Muscle layer of duodenum (tissue), 2 donors: ENCODE results near the gene NLRC3.

Experiments used
- H3K27ac ChIP-seq: one replicate; pipeline ENCODE4 v1.7.0; 2013; ENCODE audit warnings: mild to moderate bottlenecking, low read length
- H3K27me3 ChIP-seq: one replicate; pipeline ENCODE4 v1.7.0; 2013; ENCODE audit warnings: low read depth, mild to moderate bottlenecking, control low read depth, low read length
- H3K36me3 ChIP-seq, 2 donors: one replicate each; pipeline ENCODE4 v1.7.0; 2013; ENCODE audit warnings: low read length in 2 of 2, control low read depth in 1 of 2, mild to moderate bottlenecking in 1 of 2; ENCODE audit not compliant: insufficient read depth in 2 of 2, control insufficient read depth in 1 of 2
- H3K4me1 ChIP-seq, 2 donors: one replicate each; pipeline ENCODE4 v1.7.0; 2013; ENCODE audit warnings: low read length in 2 of 2, mild to moderate bottlenecking in 2 of 2, control low read depth in 1 of 2, moderate library complexity in 1 of 2; ENCODE audit not compliant: insufficient read depth in 2 of 2, control insufficient read depth in 1 of 2
- H3K4me3 ChIP-seq, 2 donors: one replicate each; pipeline ENCODE4 v1.7.0; 2013; ENCODE audit warnings: low read length in 2 of 2, low read depth in 1 of 2, mild to moderate bottlenecking in 1 of 2
- H3K9me3 ChIP-seq, 2 donors: one replicate each; pipeline ENCODE4 v1.7.0; 2013; ENCODE audit warnings: low read length in 2 of 2, control low read depth in 1 of 2, mild to moderate bottlenecking in 1 of 2; ENCODE audit not compliant: control insufficient read depth in 1 of 2
- donor health status: healthy.

The NLRC3 gene

DNA sequence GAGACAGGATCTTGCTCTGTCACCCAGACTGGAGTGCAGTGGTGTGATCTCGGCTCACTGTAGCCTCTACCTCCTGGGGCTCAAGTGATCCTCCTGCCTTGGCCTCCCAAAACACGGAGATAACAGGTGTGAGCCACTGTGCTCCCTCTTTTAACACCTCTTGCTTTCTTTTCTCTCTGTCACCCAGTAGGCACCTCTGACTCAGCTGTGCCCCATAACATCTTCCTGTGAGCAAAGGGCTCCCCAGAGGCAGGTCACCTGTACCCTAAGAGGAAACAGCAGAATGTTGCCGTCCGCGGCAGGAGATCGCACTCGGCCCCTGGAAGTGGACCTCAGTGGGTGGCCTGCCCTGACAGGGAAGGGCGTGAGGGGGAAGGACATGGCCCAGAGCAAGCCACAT is 918 bp upstream of the NLRC3 start:
- Histone ChIP-seq H3K4me3 (no peak overlapping the region), H3K4me1 (no peaks in the 10 kb centered on the region), H3K27me3 (peaks cover 4% of the 10 kb centered on the region), H3K27ac (no peak overlapping the region), H3K9me3 (no peaks in the 10 kb centered on the region), H3K36me3 (peaks cover 0 to 7% of the 10 kb centered on the region in 2 donors)

DNA sequence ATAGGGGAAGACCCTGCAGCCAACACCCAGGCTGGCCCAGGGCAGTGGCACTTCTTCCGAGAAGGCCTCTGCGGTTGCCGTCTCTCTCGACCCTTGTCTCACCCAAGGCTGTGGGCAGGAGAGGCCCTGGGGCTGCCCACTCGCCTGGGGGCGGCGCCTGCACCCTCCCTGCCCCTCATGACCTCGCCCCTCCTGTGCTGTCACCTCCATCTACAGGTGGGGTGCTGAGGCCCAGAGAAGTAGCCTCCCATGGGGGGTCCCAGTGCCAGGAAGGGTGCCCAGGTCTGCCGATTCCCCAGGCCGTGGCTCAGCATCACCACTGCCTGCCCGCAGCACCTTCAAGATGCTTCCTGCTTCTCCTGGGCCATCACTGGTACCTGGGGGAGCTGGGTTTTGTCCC is 992 bp downstream of the NLRC3 start:
- no peak overlapping the region for H3K4me3 ChIP-seq
- no peaks in the 10 kb centered on the region for H3K36me3 ChIP-seq
- no peaks in the 10 kb centered on the region for H3K4me1 ChIP-seq
- peaks cover 4% of the 10 kb centered on the region for H3K27me3 ChIP-seq
- H3K27ac ChIP-seq = no peak overlapping the region
- no peaks in the 10 kb centered on the region for H3K9me3 ChIP-seq

DNA sequence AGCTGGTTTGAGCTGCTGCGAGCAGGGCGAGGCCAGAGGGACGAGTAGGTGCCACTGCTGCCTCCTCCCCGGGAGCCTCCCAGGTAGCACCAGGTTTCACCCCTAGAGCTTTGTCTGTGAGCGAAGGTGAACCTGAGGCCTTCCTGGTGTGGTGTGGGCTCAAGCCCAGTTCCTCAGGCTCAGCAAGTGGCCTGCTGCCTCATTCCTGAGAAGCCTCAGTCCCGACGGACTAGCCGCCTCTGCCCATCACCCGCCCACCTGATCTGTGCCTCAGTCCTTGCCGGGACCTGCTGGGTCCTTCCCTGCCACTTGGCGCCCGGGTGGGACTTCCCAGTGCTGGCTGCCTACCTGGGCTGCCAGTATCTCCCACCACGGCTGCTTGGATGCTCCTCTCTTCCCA is 1.7 kb downstream of the NLRC3 start:
- H3K27me3 ChIP-seq = peaks cover 4% of the 10 kb centered on the region
- H3K27ac ChIP-seq = no peak overlapping the region
- H3K36me3 ChIP-seq = no peaks in the 10 kb centered on the region
- H3K9me3 ChIP-seq = peaks cover 0 to under 1% of the 10 kb centered on the region in 2 donors
- no peaks in the 10 kb centered on the region for H3K4me1 ChIP-seq
- H3K4me3 ChIP-seq = no peak overlapping the region

DNA sequence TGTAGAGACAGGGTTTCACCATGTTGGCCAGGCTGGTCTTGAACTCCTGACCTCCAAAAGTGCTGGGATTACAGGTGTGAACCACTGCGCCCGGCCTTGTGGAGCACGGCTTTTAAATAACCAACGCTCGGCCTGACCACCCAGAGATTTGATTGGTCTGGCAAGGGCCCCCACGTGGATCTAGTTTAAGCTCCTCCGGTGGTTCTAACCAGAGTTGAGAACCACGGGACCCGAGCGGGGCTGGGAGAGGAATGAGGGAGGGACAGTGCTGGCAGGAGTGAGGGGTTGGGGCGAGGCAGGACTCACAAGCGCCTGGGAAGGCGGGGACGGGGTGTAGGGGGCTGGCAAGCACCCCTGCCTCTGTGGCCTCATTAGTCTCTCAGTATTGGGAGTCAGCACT is 3.0 kb downstream of the NLRC3 start:
- H3K4me1 ChIP-seq = no peaks in the 10 kb centered on the region

DNA sequence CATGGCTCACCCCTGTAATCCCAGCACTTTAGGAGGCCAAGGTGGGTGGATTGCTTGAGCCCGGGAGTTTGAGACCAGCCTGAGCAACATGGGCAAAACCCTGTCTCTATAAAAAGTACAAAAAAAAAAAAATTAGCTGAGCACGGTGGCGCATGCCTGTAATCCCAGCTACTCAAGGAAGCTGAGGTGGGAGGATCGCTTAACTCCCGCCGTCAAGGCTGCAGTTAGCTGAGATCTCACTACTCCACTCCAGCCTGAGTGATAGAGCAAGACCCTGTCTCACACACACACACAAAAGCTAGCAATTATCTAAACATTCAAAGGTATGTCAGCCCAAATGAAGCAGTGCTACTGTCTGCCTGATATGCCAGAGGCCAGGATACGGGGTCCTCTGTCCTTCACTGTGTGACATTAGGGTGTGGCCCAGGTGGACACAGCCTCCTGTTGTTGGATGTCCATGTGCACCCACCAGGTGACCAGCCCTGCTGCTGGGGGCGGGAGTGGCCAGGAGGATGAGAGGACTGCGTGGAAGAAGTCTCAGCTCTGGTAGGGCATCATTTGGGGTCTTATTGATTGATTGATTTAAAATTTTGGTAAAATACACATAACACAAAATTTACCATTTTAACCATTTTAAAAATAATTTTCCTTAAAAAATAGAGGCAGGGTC is 3.9 kb downstream of the NLRC3 start:
- H3K27me3 ChIP-seq = peaks cover 3% of the 10 kb centered on the region
- peaks cover 0 to 3% of the 10 kb centered on the region in 2 donors for H3K9me3 ChIP-seq
- no peaks in the 10 kb centered on the region for H3K4me1 ChIP-seq
- no peak overlapping the region for H3K27ac ChIP-seq
- H3K4me3 ChIP-seq = no peak overlapping the region
- no peaks in the 10 kb centered on the region for H3K36me3 ChIP-seq

More for the DNA sequence above, 3.0 kb downstream of the NLRC3 start:
- Histone ChIP-seq H3K9me3 (peaks cover 0 to 3% of the 10 kb centered on the region in 2 donors), H3K27ac (no peak overlapping the region), H3K36me3 (no peaks in the 10 kb centered on the region), H3K4me3 (no peak overlapping the region), H3K27me3 (peaks cover 4% of the 10 kb centered on the region)

DNA sequence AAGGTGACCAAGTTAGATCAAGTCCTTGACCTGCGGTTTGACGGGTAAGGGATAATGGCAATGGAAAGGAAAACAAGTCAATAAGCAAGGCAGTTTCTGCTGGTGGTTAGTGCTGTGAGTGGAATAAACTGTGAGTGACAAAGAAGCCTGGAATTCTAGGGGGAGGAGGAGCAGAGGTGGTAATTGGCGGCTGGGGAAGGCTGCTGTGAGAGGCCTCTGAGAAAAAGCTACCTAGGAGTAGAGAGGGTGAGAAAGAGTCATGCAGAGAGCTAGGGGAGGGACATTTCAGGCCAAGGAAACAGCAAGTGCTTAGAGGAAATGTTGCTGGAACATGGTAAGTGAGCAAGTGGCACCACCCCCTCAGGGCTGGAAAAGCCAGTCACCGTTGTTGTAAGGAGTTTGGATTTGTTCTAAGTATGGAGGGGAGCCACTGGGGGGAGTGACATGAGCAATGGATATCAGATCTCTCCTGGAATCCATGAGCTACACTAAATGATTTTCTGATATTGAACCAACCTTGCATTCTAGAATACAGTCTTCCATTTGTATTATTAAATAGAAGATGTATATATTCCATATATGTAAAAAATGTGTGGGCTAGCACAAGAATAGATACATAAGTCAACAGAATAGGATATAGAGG is 6.7 kb downstream of the NLRC3 start:
- no peak overlapping the region for H3K4me3 ChIP-seq
- H3K27me3 ChIP-seq = no peaks in the 10 kb centered on the region
- no peaks in the 10 kb centered on the region for H3K36me3 ChIP-seq
- H3K4me1 ChIP-seq = no peaks in the 10 kb centered on the region
- peaks cover 0 to 3% of the 10 kb centered on the region in 2 donors for H3K9me3 ChIP-seq
- no peak overlapping the region for H3K27ac ChIP-seq

DNA sequence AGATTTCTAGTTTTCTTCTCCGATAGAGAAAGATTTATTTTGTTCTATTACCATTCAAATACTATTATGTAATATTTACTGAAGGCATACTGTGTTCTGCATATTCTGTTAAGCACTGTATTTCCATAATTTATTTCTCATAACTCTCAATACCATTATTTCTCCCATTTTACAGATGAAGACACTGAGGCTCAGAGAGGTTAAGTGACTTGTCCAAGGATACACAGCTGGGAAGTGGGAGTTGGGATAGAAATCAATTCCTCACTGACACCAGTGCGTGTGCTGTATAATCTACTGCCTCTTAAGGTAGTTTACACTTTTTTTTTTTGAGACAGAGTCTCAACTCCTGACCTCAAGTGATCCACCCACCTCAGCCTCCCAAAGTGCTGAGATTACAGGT is 7.4 kb downstream of the NLRC3 start:
- Histone ChIP-seq H3K9me3 (peaks cover 0 to 3% of the 10 kb centered on the region in 2 donors), H3K27ac (no peak overlapping the region), H3K36me3 (no peaks in the 10 kb centered on the region), H3K4me3 (no peak overlapping the region), H3K4me1 (no peaks in the 10 kb centered on the region), H3K27me3 (no peaks in the 10 kb centered on the region)

DNA sequence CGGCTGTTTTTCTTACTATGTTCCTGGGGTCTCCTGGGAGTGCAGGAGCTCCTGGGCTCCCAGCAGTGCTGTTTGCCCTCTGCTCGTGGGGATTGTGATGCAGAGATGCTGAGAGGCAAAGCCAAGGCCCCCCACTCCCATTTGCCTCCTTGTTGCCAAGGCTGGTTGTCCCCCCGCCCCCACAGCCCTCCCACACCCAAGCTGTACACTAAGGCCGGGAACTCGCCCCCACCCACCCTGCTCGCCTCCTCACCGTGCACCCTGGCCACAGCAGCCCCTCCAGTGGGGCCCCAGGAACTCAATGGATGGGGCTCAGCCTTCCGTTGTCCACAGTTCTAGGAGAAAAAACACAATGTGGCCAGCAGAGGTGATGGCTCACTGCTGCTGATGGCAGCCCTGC is 10.2 kb downstream of the NLRC3 start:
- peaks cover 0 to 3% of the 10 kb centered on the region in 2 donors for H3K36me3 ChIP-seq
- no peaks in the 10 kb centered on the region for H3K4me1 ChIP-seq
- no peak overlapping the region for H3K4me3 ChIP-seq
- H3K27me3 ChIP-seq = no peaks in the 10 kb centered on the region
- no peak overlapping the region for H3K27ac ChIP-seq
- H3K9me3 ChIP-seq = peaks cover 0 to 3% of the 10 kb centered on the region in 2 donors

DNA sequence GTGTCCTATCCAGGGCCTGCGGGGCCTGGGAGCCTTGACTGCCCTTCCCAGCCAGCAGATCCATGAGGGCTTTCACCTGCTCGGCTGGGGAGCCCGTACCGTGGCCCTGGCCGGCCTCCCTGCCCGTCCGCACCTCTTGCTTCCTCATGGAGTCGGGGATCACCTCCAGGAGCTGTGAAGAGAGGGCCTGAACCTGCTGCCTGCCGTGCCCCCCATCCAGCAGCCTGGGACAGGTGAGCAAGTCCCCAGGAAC is 12.4 kb downstream of the NLRC3 start:
- H3K4me3 ChIP-seq = no peak overlapping the region
- peaks cover 0 to 3% of the 10 kb centered on the region in 2 donors for H3K36me3 ChIP-seq
- H3K27ac ChIP-seq = no peak overlapping the region
- no peaks in the 10 kb centered on the region for H3K27me3 ChIP-seq
- H3K4me1 ChIP-seq = no peaks in the 10 kb centered on the region
- no peaks in the 10 kb centered on the region for H3K9me3 ChIP-seq

DNA sequence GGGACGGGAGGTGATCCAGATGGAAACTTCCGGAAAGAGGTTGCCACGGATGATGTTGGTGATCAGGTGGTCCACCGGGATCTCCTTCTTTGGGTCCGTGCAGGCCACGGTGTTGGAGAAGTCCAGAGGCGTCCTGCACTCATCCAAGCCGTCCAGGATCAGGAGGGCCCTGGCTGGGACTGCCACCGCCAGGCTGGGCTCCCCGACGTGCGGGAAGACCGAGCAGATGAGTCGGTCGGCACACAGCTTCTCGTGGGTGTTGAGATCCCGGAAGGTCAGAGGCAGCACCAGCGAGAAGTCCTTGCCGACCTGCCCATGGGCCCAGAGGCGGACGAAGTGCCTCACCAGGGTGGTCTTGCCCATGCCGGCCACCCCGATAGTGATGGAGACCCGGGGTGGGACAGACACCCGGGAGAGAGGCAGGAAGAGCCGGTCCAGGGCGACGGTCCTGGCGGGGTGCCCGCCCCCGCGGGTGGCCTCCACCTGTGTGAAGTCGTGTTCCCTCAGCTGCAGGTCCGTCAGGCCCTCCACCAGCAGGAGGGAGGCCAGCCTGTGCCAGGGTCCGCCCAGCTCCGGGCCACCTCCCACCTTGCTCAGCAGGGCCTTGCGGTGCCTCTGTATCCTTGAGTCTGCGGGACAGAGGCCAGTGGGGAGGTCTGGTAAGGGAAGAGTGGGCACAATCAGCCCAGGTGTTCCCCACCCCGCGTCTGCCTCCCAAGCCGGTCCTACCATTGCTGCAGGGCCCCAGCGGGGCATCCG is 12.9 kb downstream of the NLRC3 start:
- H3K27me3 ChIP-seq = no peaks in the 10 kb centered on the region
- H3K9me3 ChIP-seq = no peaks in the 10 kb centered on the region
- H3K36me3 ChIP-seq = peaks cover 0 to 3% of the 10 kb centered on the region in 2 donors
- no peak overlapping the region for H3K27ac ChIP-seq
- H3K4me3 ChIP-seq = no peak overlapping the region
- no peaks in the 10 kb centered on the region for H3K4me1 ChIP-seq

DNA sequence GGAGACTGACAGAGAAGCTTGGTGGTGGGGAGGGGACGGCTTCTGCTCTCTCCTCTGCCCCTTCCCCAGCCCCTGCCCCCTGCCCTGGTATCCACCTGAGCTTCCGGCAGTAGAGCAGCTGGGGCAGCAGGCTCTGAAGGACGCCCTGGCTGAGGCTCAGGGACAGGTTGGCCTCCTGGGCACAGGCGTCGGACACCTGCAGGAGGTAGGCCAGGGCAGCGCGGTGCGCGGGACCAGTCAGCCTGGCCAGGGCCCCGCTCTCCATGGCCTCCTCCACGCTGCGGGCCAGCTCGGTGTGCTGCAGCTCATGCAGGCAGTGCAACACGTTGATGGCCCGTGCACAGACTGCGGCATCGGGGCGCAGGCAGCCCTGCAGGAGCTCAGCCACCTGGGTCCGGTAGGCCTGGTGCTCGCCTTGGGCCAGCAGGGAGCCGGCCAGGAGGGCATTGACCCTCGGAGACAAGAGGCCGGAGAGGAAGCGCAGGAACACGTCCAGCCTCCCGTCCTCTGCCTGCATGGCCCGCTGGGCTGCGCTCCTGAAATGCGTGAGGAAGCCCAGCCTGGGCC is 14.2 kb downstream of the NLRC3 start:
- Histone ChIP-seq H3K4me3 (no peak overlapping the region), H3K4me1 (no peaks in the 10 kb centered on the region), H3K9me3 (no peaks in the 10 kb centered on the region), H3K27me3 (no peaks in the 10 kb centered on the region), H3K36me3 (peaks cover 0 to 3% of the 10 kb centered on the region in 2 donors), H3K27ac (no peak overlapping the region)
